Fibroblast of villous mesenchyme (primary cell): ENCODE measurements around the gene ZNF740. TPM values are rescaled to one million over a fixed set of nuclear protein-coding genes. Genes with fewer than 3 reads are reported as not detected.
"Not testable (repeated sequence)": the region's sequence is repeated elsewhere in the genome, so short reads cannot be mapped to it uniquely, and the experiment has no call there.

Experiments used
- DNase-seq: peaks from one replicate; pipeline ENCODE4 v3.0.0-alpha.2; 2010; ENCODE audit warnings: low read depth
- H3K4me3 ChIP-seq: 2 replicates; pipeline ENCODE4 v1.5.1; 2011; ENCODE audit warnings: low read depth, mild to moderate bottlenecking, low read length
- CTCF ChIP-seq: IDR thresholded peaks from 2 replicates; pipeline ENCODE4 v1.5.1; 2012; ENCODE audit warnings: low read depth, mild to moderate bottlenecking, low read length; ENCODE audit not compliant: insufficient read depth
- total RNA-seq: library from RNA; depleted of rRNA; stranded (reverse); fragments of >200 nt; gene quantifications from 2 replicates; pipeline ENCODE4 v1.2.3, GENCODE V29; 2012

ZNF740 gene
- total RNA-seq, 1 donor, result 10.8 TPM

- DNase-seq, result no peak
- TF ChIP-seq CTCF, result no peak
- H3K4me3 ChIP-seq, result no peak overlapping the region
Measured at GRCh38 chr12:53161119-53161911, 19.2 kb upstream of the ZNF740 start.

- not testable (repeated sequence) for H3K4me3 ChIP-seq, DNase-seq
Measured at GRCh38 chr12:53163008-53163407, 17.5 kb upstream of the ZNF740 start.

DNA sequence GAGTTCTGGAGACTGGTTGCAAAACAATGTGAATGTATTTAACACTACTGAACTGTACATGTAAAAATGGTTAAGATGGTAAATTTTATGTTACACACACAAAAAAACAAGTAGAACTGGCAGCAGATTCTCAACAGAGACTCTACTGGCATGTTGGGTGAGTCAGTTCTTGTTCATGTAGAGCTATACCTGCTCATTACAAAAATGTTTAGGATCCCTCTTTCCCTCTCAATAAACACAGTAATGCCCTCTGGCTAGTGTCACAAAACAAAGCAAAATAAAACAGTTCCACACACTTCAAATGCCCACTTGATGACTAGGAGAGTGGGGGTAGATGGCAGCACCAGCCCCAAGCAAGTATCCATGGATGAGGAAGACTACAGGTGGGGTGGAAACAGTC, 13.7 kb upstream of the ZNF740 start:
- H3K4me3 ChIP-seq, result no peak overlapping the region
- no peak for TF ChIP-seq CTCF
- DNase-seq, result no peak

DNA sequence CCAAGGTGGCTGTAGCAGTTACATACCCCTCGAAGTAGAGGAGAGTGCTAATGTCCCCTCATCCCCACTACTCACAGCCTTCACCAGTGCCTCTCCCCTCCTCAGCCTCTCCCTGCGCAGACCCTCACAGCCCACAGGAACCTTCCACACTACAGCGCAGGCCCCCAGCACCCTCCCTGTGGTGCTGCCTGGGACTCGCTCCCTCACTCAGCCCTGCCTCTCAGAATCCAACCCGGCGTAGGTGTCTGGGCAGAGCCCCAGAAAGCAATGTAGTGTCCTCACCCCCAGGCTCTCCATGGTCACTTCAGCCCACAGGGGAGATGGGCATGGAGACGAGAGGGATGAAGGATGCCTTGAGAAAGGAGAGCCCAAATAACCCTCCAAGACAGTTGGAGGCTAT, 10.9 kb upstream of the ZNF740 start:
- DNase-seq, result no peak
- TF ChIP-seq CTCF, result no peak
- H3K4me3 ChIP-seq, result no peak overlapping the region

GRCh38 chr12:53170215-53170614, 10.3 kb upstream of the ZNF740 start:
- no peak for DNase-seq
- H3K4me3 ChIP-seq, result no peak overlapping the region
- TF ChIP-seq CTCF, result no peak

DNA sequence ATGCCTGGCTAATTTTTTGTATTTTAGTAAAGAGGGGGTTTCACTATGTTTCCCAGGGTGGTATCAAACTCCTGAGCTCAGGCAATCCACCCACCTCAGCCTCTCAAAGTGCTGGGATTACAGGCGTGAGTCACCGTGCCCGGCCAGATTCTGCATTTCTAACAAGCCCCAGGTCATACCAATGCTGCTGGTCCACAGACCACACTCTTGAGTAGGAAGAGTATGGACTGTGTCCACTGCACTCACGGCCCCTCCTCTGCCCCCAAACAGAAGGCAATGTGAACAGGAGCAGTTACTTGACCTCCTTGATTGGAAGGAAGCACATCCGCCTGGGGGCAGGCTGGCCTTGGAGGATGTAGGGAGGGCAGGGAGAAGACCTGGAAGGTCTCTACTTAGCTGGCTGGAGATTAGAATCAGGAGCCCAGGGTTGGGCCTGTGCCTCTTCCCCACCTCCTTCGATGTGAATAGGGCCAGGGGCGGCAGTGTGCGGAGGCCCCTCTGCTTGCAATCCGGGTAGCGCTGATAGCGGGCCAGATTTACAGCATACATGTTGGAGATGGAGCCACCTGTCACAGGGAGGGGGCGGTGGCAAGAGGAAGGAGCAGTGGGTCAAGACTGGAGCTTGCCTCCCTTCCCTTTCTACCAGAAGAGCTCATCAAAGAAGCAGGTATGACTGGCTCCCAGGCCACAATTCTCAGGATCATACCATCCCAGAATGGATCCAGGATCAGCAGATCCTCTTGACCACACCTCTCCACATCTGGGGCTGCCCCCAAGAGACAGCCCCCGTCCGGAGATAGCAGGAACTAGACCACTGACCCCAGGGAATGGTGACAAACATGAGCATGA, 9.4 kb upstream of the ZNF740 start:
- DNase-seq, result no peak
- TF ChIP-seq CTCF, result no peak

DNA sequence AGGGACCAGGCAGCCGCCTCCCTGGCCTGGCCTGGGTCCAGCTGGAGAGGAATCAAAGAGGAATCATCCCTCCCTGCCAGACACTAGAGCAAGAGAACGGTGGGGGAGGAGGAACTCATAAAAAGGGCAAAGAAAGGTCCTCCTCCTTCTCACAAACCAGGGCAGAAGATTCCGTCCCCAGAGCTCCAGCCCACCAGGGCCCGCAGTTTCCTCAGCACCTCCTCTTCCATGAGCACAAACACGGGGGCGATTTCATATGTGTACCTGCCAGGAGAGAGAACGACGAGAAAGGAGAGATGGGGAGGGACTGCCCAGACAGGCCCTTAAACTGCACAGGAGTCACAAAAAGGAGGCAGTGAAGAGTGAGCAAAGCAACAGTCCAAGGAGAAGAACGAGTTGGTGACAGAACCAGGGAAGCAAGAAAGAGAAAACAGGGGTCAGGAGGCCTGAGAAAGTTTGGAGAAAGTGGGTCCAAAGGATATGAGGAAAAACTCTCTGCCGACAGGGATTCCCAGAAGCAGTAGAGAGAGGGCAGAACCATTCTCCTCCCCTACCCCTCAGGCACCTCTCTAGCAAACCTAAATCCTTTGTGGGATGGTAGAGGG, 8.7 kb upstream of the ZNF740 start:
- H3K4me3 ChIP-seq, result no peak overlapping the region
- no peak for TF ChIP-seq CTCF
- peak; percentile 43 for DNase-seq

More for the DNA sequence above, 9.4 kb upstream of the ZNF740 start:
- no peak overlapping the region for H3K4me3 ChIP-seq
